ENCODE data around the gene PAX8.

DNA sequence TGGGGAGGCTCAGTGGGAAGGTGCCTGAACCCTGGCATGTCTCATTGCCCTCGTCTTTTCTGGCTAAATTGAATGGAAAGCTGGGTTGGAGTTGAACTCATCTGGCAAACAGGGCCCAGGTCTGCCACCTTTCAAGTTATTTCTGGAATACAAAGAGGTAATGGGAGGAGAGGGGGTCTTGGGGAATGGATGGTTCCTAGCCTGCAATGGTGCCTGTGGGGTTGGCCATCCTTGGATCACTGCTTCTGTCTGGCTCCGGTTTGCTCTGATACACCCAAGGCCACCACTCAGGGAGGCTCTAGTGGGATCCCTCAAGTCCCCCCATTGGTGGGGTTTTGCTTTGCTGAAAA is 59.7 kb downstream of the PAX8 start:
- no peak for TF ChIP-seq POLR2AphosphoS5 (IDR thresholded peaks at IDR 0.05)
- TF ChIP-seq, protein P1, sequence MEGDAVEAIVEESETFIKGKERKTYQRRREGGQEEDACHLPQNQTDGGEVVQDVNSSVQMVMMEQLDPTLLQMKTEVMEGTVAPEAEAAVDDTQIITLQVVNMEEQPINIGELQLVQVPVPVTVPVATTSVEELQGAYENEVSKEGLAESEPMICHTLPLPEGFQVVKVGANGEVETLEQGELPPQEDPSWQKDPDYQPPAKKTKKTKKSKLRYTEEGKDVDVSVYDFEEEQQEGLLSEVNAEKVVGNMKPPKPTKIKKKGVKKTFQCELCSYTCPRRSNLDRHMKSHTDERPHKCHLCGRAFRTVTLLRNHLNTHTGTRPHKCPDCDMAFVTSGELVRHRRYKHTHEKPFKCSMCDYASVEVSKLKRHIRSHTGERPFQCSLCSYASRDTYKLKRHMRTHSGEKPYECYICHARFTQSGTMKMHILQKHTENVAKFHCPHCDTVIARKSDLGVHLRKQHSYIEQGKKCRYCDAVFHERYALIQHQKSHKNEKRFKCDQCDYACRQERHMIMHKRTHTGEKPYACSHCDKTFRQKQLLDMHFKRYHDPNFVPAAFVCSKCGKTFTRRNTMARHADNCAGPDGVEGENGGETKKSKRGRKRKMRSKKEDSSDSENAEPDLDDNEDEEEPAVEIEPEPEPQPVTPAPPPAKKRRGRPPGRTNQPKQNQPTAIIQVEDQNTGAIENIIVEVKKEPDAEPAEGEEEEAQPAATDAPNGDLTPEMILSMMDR (IDR thresholded peaks at IDR 0.05): no peak
